NCI-H510A treated with DMSO at 0.1 percent for 48 hours (cell line): ENCODE measurements around the gene DISP2.
A peak's percentile ranks its signal among the peaks of the same experiment; 100 is the strongest.

Source experiments
- DNase-seq: peaks from one replicate; lab custom pipeline; 2025; lab: John Stamatoyannopoulos, UW

The DISP2 gene

GRCh38 chr15:40392986-40393948, 35.2 kb downstream of the DISP2 start:
- DNase-seq: no peak

DNA sequence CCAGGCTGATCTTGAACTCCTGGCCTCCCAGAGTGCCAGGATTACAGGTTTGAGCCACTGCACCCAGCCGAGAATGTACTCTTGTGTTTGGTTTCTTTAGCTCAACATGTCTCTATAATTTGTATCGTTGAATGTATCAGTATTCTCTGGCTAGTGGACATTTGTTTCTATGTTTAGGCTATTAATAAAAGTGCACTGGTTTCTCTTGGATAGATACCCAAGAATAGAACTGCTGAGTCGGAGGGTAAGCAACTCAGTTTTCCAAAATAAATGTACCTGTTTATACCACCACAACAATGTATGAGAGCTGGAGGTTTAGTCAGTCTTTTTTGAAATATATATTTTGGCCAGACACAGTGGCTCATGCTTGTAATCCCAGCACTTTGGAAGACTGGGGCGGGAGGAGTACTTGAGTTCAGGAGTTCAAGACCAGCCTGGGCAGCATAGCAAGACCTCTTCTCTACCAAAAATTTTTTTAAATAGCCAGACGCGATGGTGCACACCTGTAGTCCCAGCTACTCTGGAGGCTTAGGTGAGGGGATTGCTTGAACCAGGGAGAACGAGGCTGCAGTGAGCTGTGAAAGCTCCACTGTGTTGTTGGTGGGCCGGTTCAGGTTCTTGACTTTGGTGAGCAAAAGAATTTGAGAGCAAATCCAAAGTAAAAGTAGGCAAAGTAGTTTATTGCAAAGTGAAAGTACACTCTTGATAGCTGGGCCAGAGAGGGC, 39.8 kb downstream of the DISP2 start:
- DNase-seq: no peak

DNA sequence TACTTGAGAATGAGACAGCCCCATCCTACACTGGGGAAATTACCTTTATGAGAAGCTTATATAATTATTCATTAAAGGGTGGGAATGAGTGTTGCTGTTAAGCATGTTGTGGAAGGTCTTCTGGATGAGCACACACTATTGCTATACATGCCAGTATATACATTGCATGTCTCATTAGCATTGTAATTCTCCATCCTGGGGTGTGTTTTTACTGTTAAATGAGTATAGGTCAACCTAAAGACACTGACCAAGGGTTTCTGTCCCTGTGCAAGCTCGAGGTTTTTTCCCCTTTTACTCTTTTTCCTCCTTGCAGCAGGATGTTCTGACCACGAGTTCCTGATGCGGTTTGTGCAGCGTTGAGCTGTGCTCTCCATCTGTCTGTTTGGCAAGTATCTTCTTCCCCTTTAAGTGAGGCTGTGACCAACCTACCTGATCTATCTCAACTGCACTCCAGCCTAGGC, 40.4 kb downstream of the DISP2 start:
- no peak for DNase-seq

DNA sequence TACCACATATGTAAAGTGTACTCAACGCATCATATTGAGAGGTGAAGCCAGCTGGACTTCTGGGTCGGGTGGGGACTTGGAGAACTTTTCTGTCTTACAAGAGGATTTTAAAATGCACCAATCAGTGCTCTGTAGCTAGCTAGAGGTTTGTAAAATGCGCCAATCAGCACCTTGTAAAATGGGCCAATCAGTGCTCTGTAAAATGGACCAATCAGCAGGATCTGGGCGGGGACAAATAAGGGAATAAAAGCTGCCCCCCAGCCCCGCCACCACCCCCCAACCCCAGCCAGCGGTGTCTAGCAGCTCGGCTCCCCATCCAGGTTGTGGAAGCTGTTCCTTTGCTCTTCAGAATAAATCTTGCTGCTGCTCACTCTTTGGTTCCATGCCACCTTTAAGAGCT, 41.4 kb downstream of the DISP2 start:
- no peak for DNase-seq

GRCh38 chr15:40405501-40406381, 47.7 kb downstream of the DISP2 start, which contains the start of gene IVD:
Gene IVD (plus strand): TSS chr15:40405795. CDS start chr15:40405828, 33 bp downstream.
- peak; percentile 84 for DNase-seq

- no peak for DNase-seq
These were observed 49.4 kb downstream of the DISP2 start for GRCh38 chr15:40407330-40407990.

DNA sequence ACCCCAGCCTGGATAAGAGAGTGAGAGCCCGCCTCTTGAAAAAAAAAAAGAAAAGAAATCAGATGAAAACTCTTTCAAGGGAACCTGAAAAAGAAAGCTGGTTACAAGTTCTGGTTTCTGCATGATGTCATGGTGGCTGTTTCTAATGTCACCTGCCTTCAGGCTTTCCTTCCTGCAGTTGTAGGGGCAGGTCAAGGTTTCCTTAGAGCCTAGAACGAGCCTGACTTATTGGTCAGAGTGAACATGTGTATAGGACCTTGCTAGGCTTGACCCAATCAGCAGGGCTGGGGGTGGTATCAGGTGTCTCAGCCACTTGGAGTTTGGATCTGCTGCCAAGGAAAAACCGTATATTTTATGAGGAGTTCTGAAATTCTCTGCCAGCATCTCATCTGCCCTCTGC, 51.3 kb downstream of the DISP2 start:
- no peak for DNase-seq

GRCh38 chr15:40410476-40410875, 52.5 kb downstream of the DISP2 start:
- no peak for DNase-seq

DNA sequence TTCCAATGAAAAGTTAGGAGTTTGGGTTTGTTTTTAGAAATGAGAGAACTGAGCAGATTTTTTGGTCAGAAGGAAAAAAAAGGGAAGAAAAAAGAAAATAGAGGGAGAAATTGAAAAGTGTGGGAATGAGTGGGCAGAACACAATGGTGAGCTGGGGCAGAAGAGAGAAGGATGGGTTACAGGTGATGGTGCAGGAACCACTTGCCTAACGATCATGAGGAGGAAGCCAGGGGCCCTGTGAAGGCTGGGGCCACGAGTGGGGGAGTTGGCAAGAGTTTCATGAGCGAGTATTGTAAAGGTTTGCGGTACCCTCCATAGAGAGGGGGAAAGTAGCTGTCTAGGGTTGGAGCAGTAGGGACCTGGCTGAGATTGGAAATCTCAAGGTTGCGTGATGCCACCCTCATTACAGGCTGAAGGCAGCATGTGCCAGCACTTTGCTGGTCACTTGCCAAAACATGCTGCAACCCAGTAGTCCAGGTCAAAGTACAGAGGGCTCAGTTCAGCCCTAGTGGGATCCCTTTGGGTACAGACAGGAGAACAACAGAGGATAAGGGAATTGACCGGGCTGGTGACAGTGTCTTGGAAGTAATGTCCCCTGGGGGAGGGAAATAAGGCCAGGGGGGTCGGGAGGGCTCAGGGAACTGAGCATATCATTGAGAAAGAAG, 54.2 kb downstream of the DISP2 start:
- no peak for DNase-seq

- no peak for DNase-seq
These were observed 55.0 kb downstream of the DISP2 start for GRCh38 chr15:40413036-40413435.

- no peak for DNase-seq
These were observed 56.8 kb downstream of the DISP2 start for GRCh38 chr15:40414816-40415215.

GRCh38 chr15:40415226-40415625, 57.2 kb downstream of the DISP2 start:
- DNase-seq: no peak

GRCh38 chr15:40416056-40416455, 58.0 kb downstream of the DISP2 start:
- no peak for DNase-seq

- no peak for DNase-seq
These were observed 60.1 kb downstream of the DISP2 start for GRCh38 chr15:40418126-40418525.

DNA sequence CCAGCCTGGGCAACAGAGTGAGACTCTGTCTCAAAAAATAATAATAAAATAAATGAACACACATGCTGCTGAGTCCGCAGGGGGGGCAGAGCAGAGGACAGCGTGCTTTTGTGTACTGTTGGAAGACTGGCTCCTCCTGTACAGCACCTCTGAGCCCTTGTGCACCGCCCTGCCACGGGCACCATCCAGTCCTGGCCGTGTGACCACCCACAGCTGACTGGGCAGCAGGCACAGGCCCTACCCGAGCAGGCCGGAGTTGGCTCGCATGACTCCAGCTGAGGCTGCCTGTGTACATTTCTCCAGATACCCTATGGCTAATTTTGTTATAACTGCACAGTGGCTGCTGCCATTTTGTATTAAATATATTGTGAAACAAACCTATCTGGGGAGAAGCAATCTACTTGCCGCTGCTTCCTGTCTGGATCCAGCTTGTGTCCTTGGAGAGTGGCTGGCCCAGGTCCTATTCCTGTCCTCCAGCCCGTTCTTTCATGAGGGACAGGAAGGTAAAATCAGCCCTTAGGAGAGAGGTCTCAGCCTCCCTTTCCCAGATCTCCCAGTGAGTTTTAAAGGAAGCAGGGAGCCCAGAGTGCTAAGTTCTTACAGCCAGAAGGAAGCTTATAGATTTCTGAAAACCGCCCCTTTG, 62.2 kb downstream of the DISP2 start:
- no peak for DNase-seq

DNA sequence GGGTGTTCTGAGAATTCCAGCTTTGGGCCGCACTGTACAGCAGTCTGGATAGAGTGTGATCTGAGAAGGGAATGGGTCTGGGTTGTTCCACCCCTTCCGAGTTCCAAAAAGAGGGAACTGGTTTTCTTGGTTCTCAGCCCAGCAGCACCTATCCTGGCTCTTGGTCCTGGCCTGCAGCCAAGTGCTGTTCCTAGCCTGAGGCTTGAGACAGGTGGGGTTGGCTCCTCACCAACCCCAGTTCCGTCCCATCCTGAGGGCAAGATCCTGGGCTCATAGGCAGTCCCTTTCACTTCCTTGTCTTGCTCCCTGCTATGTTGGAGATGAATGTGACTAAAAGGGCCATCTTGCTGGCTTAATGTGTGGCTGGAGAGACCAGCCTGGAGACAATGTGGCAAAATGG, 62.8 kb downstream of the DISP2 start:
- DNase-seq: no peak

DNA sequence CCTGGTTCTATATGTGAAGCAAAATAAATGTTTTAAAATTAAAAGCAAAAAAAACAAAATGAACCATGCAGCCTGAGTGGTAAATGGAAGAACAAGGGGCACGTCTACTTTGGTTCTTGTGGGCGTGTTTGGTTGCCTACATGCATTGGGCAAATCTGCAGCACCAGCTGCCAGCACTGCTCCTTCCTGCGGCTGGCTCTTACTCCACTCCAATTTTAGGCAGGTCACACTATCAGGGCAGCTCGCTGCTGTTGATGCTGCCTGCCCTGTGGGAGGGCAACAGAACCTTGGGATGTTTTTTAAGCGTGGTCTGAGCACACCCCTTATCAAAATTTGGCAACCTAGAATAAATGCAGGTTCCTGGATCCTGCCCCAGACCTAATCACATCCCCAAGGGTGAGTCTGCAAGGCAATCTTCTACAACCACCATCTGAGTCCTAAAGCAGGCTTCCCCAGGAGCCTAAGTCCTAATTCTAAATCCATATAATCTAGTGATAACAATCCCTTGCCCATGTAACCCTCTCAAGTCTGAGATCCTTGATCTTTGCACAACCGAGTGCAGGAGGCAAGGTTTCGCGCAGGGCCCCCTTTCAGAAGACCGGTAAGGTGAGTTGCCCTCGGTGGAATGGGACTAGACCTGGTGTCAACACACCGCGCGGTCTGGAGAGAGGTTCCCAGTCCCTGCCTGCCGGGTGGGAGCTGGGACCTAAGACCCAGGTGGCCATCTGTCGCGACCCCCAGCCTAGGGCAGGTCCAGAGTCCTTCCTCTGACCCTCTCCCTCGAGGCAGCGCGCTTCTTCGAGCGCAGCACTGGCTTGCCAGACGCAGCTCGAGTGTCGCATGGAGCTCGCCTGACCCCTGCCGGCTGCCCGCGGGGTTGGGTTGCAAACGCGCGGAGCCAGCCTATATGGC, 63.5 kb downstream of the DISP2 start:
- DNase-seq: peak; percentile 40

GRCh38 chr15:40424483-40425115, 66.6 kb downstream of the DISP2 start:
- DNase-seq: no peak

DNA sequence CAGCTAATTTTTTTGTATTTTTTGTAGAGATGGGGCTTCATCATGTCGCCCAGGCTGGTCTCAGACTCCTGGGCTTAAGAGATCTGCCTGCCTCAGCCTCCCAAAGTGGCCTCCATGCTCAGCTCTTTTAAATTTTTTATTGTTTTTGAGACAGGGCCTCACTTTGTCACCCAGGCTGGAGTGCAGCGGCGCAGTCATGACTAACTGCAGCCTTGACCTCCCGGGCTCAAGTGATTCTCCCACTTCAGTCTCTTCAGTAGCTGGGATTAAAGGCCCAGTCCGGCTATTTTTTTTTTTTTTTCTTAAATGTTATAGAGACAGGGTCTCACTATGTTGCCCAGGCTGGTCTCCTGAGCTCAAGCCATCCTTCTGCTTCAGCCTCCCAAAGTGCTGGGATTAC, 67.7 kb downstream of the DISP2 start:
- no peak for DNase-seq
